HG03432 (cell line): ENCODE measurements around the gene CACNA1H.
"Not testable (repeated sequence)": the region's sequence is repeated elsewhere in the genome, so short reads cannot be mapped to it uniquely, and the experiment has no call there.

Experiments used
- ATAC-seq: cut with Tn5 transposase; IDR thresholded peaks from one replicate; pipeline ENCODE4 v1.9.1; 2021; ENCODE audit warnings: mild to moderate bottlenecking, moderate library complexity; ENCODE audit not compliant: unreplicated experiment

Gene CACNA1H

GRCh38 chr16:1185460-1186207 lies 32.7 kb downstream of the CACNA1H start:
- ATAC-seq: not testable (repeated sequence)

GRCh38 chr16:1188432-1189189 lies 35.7 kb downstream of the CACNA1H start:
- ATAC-seq: no peak

GRCh38 chr16:1189455-1189854 lies 36.5 kb downstream of the CACNA1H start:
- no peak for ATAC-seq

GRCh38 chr16:1190789-1191188 lies 37.9 kb downstream of the CACNA1H start:
- ATAC-seq: not testable (repeated sequence)

GRCh38 chr16:1192384-1193073 lies 39.6 kb downstream of the CACNA1H start:
- no peak for ATAC-seq

GRCh38 chr16:1193143-1193824 lies 40.4 kb downstream of the CACNA1H start:
- no peak for ATAC-seq

GRCh38 chr16:1193825-1194581 lies 41.1 kb downstream of the CACNA1H start:
- no peak for ATAC-seq

- no peak for ATAC-seq
Measured at GRCh38 chr16:1194665-1195392, 41.9 kb downstream of the CACNA1H start.

GRCh38 chr16:1195393-1195666 lies 42.4 kb downstream of the CACNA1H start:
- ATAC-seq: no peak

GRCh38 chr16:1196494-1196893 lies 43.6 kb downstream of the CACNA1H start:
- no peak for ATAC-seq

GRCh38 chr16:1197237-1197866 lies 44.4 kb downstream of the CACNA1H start:
- ATAC-seq: no peak

GRCh38 chr16:1198194-1198593 lies 45.3 kb downstream of the CACNA1H start:
- ATAC-seq: no peak

- ATAC-seq: not testable (repeated sequence)
Measured at GRCh38 chr16:1198671-1199346, 45.9 kb downstream of the CACNA1H start.

- no peak for ATAC-seq
Measured at GRCh38 chr16:1199347-1200013, 46.6 kb downstream of the CACNA1H start.

- no peak for ATAC-seq
Measured at GRCh38 chr16:1200014-1200627, 47.2 kb downstream of the CACNA1H start.

GRCh38 chr16:1201444-1201843 lies 48.5 kb downstream of the CACNA1H start:
- no peak for ATAC-seq

GRCh38 chr16:1202274-1202673 lies 49.4 kb downstream of the CACNA1H start:
- ATAC-seq: no peak

- no peak for ATAC-seq
Measured at GRCh38 chr16:1204933-1205332, 52.0 kb downstream of the CACNA1H start.
